Pancreas (tissue), 10 donors: ENCODE data around the gene IMMP2L. TPM values are rescaled to one million over a fixed set of nuclear protein-coding genes. Genes with fewer than 3 reads are reported as not detected.

Experiments
- ATAC-seq, 4 donors: fragments of 200-7000 bp; cut with Tn5 transposase; one replicate each; pipeline versions ENCODE4 v1.8.0 to v1.9.1; 2020; ENCODE audit warnings: mild to moderate bottlenecking in 4 of 4, moderate library complexity in 4 of 4
- DNase-seq, 6 donors: peaks; one replicate each; pipeline ENCODE4 v3.0.0-alpha.2; 2020
- FAIRE-seq: peaks from 2 replicates; lab custom pipeline; 2012; peaks lifted over from hg19 to GRCh38; lab: Jason Lieb, UNC
- H3K27ac ChIP-seq, 4 donors: fragments of 200-600 bp; sonication (generic); 1 replicate in 3 of 4; 2 replicates in 1 of 4; pipeline versions ENCODE4 v1.5.0 to v1.8.0; 2020
- H3K27me3 ChIP-seq, 4 donors: fragments of 200-600 bp; one replicate each; pipeline ENCODE4 v1.8.0; 2021
- H3K36me3 ChIP-seq, 3 donors: fragments of 200-600 bp; sonication (generic) in 1 of 3; one replicate each; pipeline versions ENCODE4 v1.5.0 to v1.8.0; 2020 to 2021
- H3K4me1 ChIP-seq, 3 donors: fragments of 200-600 bp; one replicate each; pipeline ENCODE4 v1.8.0; 2021
- H3K4me3 ChIP-seq, 4 donors: fragments of 200-600 bp; sonication (generic) in 2 of 4; one replicate each; pipeline versions ENCODE4 v1.5.0 to v1.8.0; 2020 to 2021
- H3K9me3 ChIP-seq, 4 donors: fragments of 200-600 bp; one replicate each; pipeline ENCODE4 v1.8.0; 2021
- CTCF ChIP-seq, 4 donors: fragments of 200-600 bp; sonication (generic) in 3 of 4; IDR thresholded peaks; one replicate each; pipeline versions ENCODE4 v1.5.0 to v1.8.0; 2021; ENCODE audit warnings: antibody characterized with exemption in 4 of 4
- WGBS, 2 donors: extraction: QIAGEN DNeasy Blood & Tissue Kit; methylation state at CpG; one replicate each; pipeline ENCODE4 v1.1.7; 2013; 5-methylcytosine and 5-hydroxymethylcytosine counted together
- intact Hi-C, 3 donors: fragments of 100-400 bp; cut with DNase I; formaldehyde crosslinking; loops; one replicate each; pipeline versions ENCODE4 v1.11.1 to v1.14.2; 2022
- polyA plus RNA-seq, 2 donors: library from polyadenylated mRNA; stranded (reverse); fragments of 200-250 nt; gene quantifications; one replicate each; pipeline ENCODE4 v1.2.3, GENCODE V29; 2013
- total RNA-seq, 6 donors: library from RNA; stranded (reverse); fragmentation: NEBNext Ultra II Directional in 4 of 6; extraction: Animal tissue kit (Norgen Biotek cat#: 25700) in 4 of 6; gene quantifications; one replicate each; pipeline versions ENCODE4 v1.2.1 to v1.2.4, GENCODE V29; 2021 to 2023
- donor health status: healthy with polysubstance abuse.
- donor health status: DM: no; HTN: no; CAD: no; lungs with moderate emphysema.
- donor health status: DM: no; HTN: no; CAD: no.
- donor health status: control.
- donor health status: control.
- donor health status: Bipolar disorder and iron deficiency.
- donor health status: DM: yes; HTN: yes; CAD: no.
- donor health status: DM: no; HTN: no; CAD: no.
- donor health status: DM: no; HTN: no; CAD: no.
- donor health status: DM: yes; HTN: yes; CAD: no.

The IMMP2L gene
- total and polyA plus RNA-seq, 8 donors: 7.3 to 30.0 (median 12.9) TPM

- H3K4me3 ChIP-seq: no peak overlapping the region
- ATAC-seq: no peak
- H3K27ac ChIP-seq: no peak overlapping the region
- H3K4me1 ChIP-seq: no peaks in the 10 kb centered on the region
- FAIRE-seq: no peak
- no peak for TF ChIP-seq CTCF (IDR thresholded peaks at IDR 0.05)
- no peak for DNase-seq
- no peaks in the 10 kb centered on the region for H3K36me3 ChIP-seq
- no peaks in the 10 kb centered on the region for H3K27me3 ChIP-seq
- H3K9me3 ChIP-seq: no peaks in the 10 kb centered on the region
- intact Hi-C loops: no loop called here
- 92 to 96% methylated on average over 4 of the region's 4 CpGs for WGBS, 2 donors
Observed at GRCh38 chr7:111004310-111004901, 557.9 kb downstream of the IMMP2L start.

GRCh38 chr7:111003883-111004282, 558.4 kb downstream of the IMMP2L start:
- FAIRE-seq (no peak), DNase-seq (no peak), ATAC-seq (no peak)
- Histone ChIP-seq H3K36me3 (no peaks in the 10 kb centered on the region), H3K27ac (no peak overlapping the region), H3K9me3 (no peaks in the 10 kb centered on the region), H3K4me1 (no peaks in the 10 kb centered on the region), H3K27me3 (no peaks in the 10 kb centered on the region), H3K4me3 (no peak overlapping the region)
- intact Hi-C loops: no loop called here
- TF ChIP-seq CTCF (IDR thresholded peaks at IDR 0.05): no peak

GRCh38 chr7:110994028-110994967, 568.0 kb downstream of the IMMP2L start:
- DNase-seq: no peak
- FAIRE-seq: no peak
- no peaks in the 10 kb centered on the region for H3K27me3 ChIP-seq
- no peak overlapping the region for H3K27ac ChIP-seq
- TF ChIP-seq CTCF (IDR thresholded peaks at IDR 0.05): no peak
- intact Hi-C loops: no loop called here
- 89 to 91% methylated on average over 5 of the region's 5 CpGs for WGBS, 2 donors
- no peak for ATAC-seq
- no peaks in the 10 kb centered on the region for H3K4me1 ChIP-seq
- no peaks in the 10 kb centered on the region for H3K36me3 ChIP-seq
- no peak overlapping the region for H3K4me3 ChIP-seq
- H3K9me3 ChIP-seq: no peaks in the 10 kb centered on the region

GRCh38 chr7:110988890-110989501, 573.3 kb downstream of the IMMP2L start:
- FAIRE-seq: no peak
- Histone ChIP-seq H3K4me3 (no peak overlapping the region), H3K9me3 (no peaks in the 10 kb centered on the region), H3K27ac (no peak overlapping the region), H3K36me3 (no peaks in the 10 kb centered on the region), H3K4me1 (peaks cover 0 to 1% (median 0%) of the 10 kb centered on the region in 3 donors), H3K27me3 (no peaks in the 10 kb centered on the region)
- no peak for ATAC-seq
- no peak for DNase-seq
- 94 to 97% methylated on average over 10 of the region's 10 CpGs for WGBS, 2 donors
- intact Hi-C loops: no loop called here
- no peak for TF ChIP-seq CTCF (IDR thresholded peaks at IDR 0.05)
